K562 (cell line): ENCODE results near the gene RASAL1. TPM values are rescaled to one million over a fixed set of nuclear protein-coding genes. Genes with fewer than 3 reads are reported as not detected.

Source experiments
- MAFG ChIP-seq: fragments of 450-650 bp; conservative IDR thresholded peaks from 2 replicates; pipeline ENCODE4 v1.6.1; 2016; ENCODE audit warnings: missing genetic modification characterization, missing compliant biosample characterization
- NR4A1 ChIP-seq, 2 experiments: fragments of 250-450 bp in 1 of 2; fragments of 450-650 bp in 1 of 2; sonication (Bioruptor Pico) in 1 of 2; IDR thresholded peaks; 2 replicates each; pipeline versions ENCODE4 v1.4.0 to v1.6.1; 2016 to 2020; ENCODE audit warnings: mild to moderate bottlenecking in 2 of 2, missing compliant biosample characterization in 1 of 2, missing genetic modification characterization in 1 of 2, moderate library complexity in 1 of 2
- SMARCE1 ChIP-seq: fragments of 450-650 bp; IDR thresholded peaks from 2 replicates; pipeline ENCODE4 v1.7.1; 2016; ENCODE audit warnings: mild to moderate bottlenecking
- TCF7L2 ChIP-seq: fragments of 150-350 bp; IDR thresholded peaks from 2 replicates; pipeline ENCODE4 v1.6.1; 2016; ENCODE audit warnings: low read depth, mild to moderate bottlenecking, low read length, moderate library complexity
- WHSC1 ChIP-seq: IDR thresholded peaks from one replicate; pipeline ENCODE4 v1.6.1; 2012; ENCODE audit warnings: low read length, control low read depth, inconsistent platforms
- ZNF324 ChIP-seq: fragments of 250-450 bp; sonication (Bioruptor Pico); IDR thresholded peaks from 2 replicates; pipeline ENCODE4 v1.4.0; 2020; ENCODE audit warnings: mild to moderate bottlenecking
- ZNF785 ChIP-seq: fragments of 250-450 bp; sonication (Bioruptor Pico); IDR thresholded peaks from 2 replicates; pipeline ENCODE4 v1.4.0; 2020; ENCODE audit warnings: mild to moderate bottlenecking
- polyA plus RNA-seq, 8 experiments: library from polyadenylated mRNA; depleted of rRNA in 4 of 8; stranded (reverse) in 5 of 8; unstranded in 3 of 8; fragments of >200 nt; fragmentation: Nextera tagmentation in 2 of 8; fragmentation: Illumina TruSeq in 1 of 8; extraction: Ambion mirVana in 2 of 8; extraction: Trizol in 1 of 8; gene quantifications; 2 replicates each; pipeline versions ENCODE4 v1.2.1 to v1.2.3, GENCODE V29; 2011 to 2014; ENCODE audit warnings: inconsistent platforms in 1 of 8, missing spikeins in 1 of 8
- total RNA-seq, 7 experiments: library from RNA; depleted of rRNA in 6 of 7; stranded (reverse); fragments of >200 nt in 6 of 7; fragmentation: Illumina TruSeq in 2 of 7; extraction: Trizol in 2 of 7; gene quantifications; 2 replicates each; pipeline versions ENCODE4 v1.2.1 to v1.2.3, GENCODE V29; 2011 to 2021; ENCODE audit warnings: low replicate concordance in 1 of 7
- TF ChIP-seq, protein P1 (sequence below): fragments of 450-650 bp; IDR thresholded peaks from 2 replicates; pipeline ENCODE4 v1.6.1; 2016; ENCODE audit warnings: borderline replicate concordance
- TF ChIP-seq, protein P2 (sequence below): fragments of 450-650 bp; IDR thresholded peaks from 2 replicates; pipeline ENCODE4 v1.7.0; 2016; ENCODE audit warnings: borderline replicate concordance
- TF ChIP-seq, protein P3 (sequence below): fragments of 450-650 bp; conservative IDR thresholded peaks from 2 replicates; pipeline ENCODE4 v1.6.1; 2016; ENCODE audit warnings: missing genetic modification characterization, low read depth, mild to moderate bottlenecking, missing compliant biosample characterization, moderate library complexity
- TF ChIP-seq, protein P4 (sequence below): fragments of 250-450 bp; sonication (Bioruptor Pico); IDR thresholded peaks from 2 replicates; pipeline ENCODE4 v1.4.0; 2020
- TF ChIP-seq, protein P5 (sequence below): fragments of 450-650 bp; IDR thresholded peaks from 2 replicates; pipeline ENCODE4 v1.6.1; 2016; ENCODE audit warnings: antibody characterized with exemption

The RASAL1 gene
- total and polyA plus RNA-seq, 9 of the 15 experiments (the other 6 are each of a cell fraction or from before 2014, with no cell fraction given), result 0.06 to 0.16 (median 0.14) TPM; not detected in 6

DNA sequence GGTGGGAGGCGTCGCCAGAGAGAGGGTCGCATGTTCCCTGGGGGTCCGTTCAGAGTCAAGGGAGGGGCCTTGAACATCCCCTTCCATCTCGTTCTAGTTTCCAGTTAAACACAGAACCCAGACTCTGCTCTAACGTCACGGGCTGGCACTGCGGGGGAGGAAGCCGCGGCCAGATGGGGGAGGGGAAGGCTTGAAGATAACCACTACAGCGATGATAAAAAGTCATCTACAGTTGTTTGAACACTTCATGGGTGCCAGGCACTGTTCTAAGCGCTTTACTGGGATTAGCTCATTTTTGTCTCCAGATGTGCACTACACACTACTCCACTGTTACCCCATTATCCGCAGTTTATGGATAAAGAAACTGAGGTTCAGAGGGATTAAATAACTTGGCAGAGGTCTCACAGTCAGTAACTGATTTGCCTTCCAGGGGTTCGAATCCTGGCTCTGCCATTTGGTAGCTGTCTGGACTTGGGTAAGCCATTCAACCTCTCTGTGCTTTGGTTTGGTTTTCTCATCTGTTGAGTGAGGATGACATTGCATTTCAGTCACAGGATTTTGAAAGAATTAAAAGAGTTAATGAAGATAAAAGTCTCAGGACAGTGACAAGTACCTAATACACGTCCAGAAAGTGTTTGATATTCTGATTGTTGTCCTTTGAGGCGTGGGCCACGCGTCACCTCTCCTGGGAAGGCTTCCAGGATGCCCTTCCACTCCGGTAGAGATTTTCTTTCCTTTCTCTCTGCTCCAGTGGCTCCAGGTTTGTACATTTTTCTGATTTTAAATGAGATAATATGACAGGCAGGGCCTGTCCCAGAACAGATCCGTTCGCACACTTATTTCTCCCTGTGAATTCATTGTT, 798 bp upstream of the RASAL1 start (continued):
- TF ChIP-seq, protein P1, sequence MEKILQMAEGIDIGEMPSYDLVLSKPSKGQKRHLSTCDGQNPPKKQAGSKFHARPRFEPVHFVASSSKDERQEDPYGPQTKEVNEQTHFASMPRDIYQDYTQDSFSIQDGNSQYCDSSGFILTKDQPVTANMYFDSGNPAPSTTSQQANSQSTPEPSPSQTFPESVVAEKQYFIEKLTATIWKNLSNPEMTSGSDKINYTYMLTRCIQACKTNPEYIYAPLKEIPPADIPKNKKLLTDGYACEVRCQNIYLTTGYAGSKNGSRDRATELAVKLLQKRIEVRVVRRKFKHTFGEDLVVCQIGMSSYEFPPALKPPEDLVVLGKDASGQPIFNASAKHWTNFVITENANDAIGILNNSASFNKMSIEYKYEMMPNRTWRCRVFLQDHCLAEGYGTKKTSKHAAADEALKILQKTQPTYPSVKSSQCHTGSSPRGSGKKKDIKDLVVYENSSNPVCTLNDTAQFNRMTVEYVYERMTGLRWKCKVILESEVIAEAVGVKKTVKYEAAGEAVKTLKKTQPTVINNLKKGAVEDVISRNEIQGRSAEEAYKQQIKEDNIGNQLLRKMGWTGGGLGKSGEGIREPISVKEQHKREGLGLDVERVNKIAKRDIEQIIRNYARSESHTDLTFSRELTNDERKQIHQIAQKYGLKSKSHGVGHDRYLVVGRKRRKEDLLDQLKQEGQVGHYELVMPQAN, result no peak
- no peak for TF ChIP-seq TCF7L2
- peak; percentile 83 for TF ChIP-seq MAFG (tag)
- TF ChIP-seq SMARCE1, result peak; percentile 60; the same call in 1 of the 2 replicates
- no peak for TF ChIP-seq NR4A1 (CRISPR knock-in tag; IDR thresholded peaks at IDR 0.05)
- TF ChIP-seq NR4A1 (tag; IDR thresholded peaks at IDR 0.05), result no peak
- TF ChIP-seq ZNF324 (CRISPR knock-in tag), result no peak
- TF ChIP-seq, protein P2, sequence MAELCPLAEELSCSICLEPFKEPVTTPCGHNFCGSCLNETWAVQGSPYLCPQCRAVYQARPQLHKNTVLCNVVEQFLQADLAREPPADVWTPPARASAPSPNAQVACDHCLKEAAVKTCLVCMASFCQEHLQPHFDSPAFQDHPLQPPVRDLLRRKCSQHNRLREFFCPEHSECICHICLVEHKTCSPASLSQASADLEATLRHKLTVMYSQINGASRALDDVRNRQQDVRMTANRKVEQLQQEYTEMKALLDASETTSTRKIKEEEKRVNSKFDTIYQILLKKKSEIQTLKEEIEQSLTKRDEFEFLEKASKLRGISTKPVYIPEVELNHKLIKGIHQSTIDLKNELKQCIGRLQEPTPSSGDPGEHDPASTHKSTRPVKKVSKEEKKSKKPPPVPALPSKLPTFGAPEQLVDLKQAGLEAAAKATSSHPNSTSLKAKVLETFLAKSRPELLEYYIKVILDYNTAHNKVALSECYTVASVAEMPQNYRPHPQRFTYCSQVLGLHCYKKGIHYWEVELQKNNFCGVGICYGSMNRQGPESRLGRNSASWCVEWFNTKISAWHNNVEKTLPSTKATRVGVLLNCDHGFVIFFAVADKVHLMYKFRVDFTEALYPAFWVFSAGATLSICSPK, result no peak
- TF ChIP-seq, protein P3, sequence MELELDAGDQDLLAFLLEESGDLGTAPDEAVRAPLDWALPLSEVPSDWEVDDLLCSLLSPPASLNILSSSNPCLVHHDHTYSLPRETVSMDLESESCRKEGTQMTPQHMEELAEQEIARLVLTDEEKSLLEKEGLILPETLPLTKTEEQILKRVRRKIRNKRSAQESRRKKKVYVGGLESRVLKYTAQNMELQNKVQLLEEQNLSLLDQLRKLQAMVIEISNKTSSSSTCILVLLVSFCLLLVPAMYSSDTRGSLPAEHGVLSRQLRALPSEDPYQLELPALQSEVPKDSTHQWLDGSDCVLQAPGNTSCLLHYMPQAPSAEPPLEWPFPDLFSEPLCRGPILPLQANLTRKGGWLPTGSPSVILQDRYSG (tag), result no peak
- TF ChIP-seq, protein P4, sequence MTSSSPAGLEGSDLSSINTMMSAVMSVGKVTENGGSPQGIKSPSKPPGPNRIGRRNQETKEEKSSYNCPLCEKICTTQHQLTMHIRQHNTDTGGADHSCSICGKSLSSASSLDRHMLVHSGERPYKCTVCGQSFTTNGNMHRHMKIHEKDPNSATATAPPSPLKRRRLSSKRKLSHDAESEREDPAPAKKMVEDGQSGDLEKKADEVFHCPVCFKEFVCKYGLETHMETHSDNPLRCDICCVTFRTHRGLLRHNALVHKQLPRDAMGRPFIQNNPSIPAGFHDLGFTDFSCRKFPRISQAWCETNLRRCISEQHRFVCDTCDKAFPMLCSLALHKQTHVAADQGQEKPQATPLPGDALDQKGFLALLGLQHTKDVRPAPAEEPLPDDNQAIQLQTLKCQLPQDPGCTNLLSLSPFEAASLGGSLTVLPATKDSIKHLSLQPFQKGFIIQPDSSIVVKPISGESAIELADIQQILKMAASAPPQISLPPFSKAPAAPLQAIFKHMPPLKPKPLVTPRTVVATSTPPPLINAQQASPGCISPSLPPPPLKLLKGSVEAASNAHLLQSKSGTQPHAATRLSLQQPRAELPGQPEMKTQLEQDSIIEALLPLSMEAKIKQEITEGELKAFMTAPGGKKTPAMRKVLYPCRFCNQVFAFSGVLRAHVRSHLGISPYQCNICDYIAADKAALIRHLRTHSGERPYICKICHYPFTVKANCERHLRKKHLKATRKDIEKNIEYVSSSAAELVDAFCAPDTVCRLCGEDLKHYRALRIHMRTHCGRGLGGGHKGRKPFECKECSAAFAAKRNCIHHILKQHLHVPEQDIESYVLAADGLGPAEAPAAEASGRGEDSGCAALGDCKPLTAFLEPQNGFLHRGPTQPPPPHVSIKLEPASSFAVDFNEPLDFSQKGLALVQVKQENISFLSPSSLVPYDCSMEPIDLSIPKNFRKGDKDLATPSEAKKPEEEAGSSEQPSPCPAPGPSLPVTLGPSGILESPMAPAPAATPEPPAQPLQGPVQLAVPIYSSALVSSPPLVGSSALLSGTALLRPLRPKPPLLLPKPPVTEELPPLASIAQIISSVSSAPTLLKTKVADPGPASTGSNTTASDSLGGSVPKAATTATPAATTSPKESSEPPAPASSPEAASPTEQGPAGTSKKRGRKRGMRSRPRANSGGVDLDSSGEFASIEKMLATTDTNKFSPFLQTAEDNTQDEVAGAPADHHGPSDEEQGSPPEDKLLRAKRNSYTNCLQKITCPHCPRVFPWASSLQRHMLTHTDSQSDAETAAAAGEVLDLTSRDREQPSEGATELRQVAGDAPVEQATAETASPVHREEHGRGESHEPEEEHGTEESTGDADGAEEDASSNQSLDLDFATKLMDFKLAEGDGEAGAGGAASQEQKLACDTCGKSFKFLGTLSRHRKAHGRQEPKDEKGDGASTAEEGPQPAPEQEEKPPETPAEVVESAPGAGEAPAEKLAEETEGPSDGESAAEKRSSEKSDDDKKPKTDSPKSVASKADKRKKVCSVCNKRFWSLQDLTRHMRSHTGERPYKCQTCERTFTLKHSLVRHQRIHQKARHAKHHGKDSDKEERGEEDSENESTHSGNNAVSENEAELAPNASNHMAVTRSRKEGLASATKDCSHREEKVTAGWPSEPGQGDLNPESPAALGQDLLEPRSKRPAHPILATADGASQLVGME (CRISPR knock-in tag), result no peak
- TF ChIP-seq, protein P5, sequence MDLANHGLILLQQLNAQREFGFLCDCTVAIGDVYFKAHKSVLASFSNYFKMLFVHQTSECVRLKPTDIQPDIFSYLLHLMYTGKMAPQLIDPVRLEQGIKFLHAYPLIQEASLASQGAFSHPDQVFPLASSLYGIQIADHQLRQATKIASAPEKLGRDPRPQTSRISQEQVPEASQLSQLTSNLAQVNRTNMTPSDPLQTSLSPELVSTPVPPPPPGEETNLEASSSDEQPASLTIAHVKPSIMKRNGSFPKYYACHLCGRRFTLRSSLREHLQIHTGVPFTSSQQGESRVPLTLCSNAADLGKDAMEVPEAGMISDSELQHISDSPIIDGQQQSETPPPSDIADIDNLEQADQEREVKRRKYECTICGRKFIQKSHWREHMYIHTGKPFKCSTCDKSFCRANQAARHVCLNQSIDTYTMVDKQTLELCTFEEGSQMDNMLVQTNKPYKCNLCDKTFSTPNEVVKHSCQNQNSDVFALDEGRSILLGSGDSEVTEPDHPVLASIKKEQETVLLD, result no peak
- no peak for TF ChIP-seq ZNF785
- TF ChIP-seq WHSC1, result no peak
